ENCODE results near the gene TIAM2.

Gene TIAM2

GRCh38 chr6:155130161-155130853 is 135.2 kb downstream of the TIAM2 start:
- DNase-seq (ENCODE audit: low read depth) = no peak

DNA sequence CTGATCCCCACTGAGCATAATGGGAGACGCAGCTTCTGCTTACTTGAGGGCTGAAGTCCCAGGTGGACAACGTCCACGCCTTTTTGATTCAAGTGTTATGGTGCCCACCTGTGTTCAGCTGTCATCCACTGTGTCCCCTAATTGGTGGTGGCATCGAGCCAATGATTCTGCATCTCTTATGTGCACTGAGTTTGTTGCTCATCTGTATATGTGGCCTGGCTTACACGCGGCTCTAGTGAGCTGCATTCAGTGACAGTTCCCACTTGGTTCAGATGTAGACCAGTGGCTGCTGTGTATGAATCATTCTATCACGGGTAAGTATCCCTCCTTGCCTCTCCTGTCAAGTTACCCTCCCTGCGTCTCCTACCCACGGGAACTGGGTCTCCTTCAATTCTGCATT is 137.5 kb downstream of the TIAM2 start:
- no peak for DNase-seq (ENCODE audit: low read depth)

DNA sequence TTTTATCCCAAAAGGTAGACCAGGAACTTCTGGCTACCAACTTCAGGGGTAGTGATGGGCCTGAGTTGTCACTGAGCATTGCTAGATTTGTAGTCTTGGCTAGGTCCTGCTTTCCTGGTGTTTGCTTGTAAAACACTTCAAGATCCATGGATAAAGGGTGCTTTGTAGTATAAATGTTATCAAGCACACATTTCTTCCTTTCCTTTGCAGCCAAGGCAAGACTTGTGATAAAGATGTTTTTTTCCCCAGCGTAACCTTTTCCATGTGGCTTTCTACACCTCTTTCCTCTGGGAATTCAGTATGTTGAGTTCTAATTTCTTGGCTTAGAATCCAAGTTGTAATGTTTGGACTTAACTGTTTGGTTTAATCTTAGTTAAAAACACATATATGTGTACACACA is 145.9 kb downstream of the TIAM2 start:
- no peak for DNase-seq (ENCODE audit: low read depth)

DNA sequence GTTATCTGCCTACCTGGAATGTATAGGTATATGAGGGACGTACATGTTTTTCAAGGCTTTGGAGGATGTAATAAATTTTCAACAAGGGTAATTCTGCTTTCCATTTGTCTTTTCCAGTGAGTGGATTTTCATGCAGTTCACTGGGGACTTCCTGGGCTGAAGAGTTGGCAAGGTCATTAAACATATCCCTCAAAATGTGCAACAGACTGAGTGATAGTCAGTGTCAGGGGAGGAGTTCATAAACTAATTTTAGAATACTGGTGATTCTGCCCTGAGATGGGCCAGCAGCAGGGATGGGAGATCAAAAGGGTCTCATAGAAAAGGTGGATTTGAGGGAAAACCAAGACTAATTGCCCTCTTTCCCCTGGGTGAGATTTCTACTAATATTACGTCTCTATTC is 146.4 kb downstream of the TIAM2 start:
- no peak for DNase-seq (ENCODE audit: low read depth)

DNA sequence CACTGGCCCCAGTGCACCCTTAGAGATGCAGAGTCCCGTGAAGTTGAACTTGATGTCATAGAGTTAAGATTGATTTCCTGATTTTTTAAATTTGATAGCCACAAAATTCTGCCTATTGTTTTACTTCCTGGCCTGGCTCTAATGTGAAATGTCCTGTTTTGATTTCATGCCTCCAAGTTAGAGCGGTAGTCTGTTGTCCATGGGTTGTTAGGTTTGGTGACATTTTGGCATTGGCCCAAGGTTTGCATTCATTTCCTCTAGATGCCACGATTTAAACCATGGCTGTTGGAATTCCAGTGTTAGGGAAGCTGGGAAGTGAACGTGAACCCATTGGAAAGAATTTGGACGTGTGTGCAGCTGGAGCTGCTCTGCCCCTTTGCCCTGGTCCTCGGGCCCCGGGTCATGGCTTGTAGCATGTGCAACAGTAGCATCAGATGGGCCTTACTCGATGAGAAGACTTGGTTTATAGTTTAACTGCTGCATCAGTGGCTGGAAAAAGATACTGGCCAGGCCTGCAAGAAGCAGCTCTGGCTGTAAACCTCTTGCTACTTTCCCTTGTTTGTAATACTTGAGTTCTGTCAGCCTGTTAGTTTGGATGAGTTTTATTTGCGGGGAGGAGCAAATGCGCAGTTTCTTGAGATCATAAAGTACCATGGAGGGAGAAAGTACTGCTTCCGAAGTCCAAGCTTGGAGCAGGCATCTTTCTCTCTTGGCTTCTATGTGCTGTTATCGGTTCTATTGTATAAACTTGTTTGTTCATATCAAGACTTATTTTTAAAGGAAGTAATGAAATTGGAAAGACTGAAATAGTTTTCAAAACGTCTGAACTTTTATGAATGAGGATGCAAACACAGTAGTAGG is 147.3 kb downstream of the TIAM2 start:
- no peak for DNase-seq (ENCODE audit: low read depth)

DNA sequence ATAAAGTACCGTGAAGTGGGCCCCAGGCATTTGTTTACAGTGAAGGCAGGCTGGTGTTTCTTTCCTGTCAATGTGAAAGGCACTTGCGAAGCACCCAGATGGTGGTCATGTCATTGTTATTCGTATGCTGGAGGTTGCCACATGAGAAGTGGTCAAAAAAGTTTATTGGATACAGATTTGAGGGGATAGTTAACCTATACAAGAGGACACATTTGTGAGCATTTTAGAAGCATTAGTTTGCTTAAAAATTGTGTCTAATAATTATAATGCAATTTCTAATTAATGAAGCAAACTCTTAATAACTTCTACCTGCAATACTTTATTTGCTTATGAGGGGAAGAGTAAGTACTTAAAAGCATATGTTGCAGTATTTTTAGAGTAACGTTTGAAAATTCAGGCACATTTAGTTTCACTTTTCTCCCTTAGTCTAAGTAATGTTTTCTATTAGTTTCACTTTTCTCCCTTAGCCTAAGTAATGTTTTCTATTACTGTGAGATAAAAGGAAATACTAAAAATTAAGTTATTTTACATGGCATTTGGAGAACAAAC is 148.0 kb downstream of the TIAM2 start:
- DNase-seq (ENCODE audit: low read depth) = no peak

GRCh38 chr6:155143578-155144106 is 148.5 kb downstream of the TIAM2 start:
- no peak for DNase-seq (ENCODE audit: low read depth)

- DNase-seq (ENCODE audit: low read depth) = no peak
Observed at GRCh38 chr6:155146205-155146604, 151.1 kb downstream of the TIAM2 start.

GRCh38 chr6:155147958-155148663 is 153.0 kb downstream of the TIAM2 start:
- no peak for DNase-seq (ENCODE audit: low read depth)

DNA sequence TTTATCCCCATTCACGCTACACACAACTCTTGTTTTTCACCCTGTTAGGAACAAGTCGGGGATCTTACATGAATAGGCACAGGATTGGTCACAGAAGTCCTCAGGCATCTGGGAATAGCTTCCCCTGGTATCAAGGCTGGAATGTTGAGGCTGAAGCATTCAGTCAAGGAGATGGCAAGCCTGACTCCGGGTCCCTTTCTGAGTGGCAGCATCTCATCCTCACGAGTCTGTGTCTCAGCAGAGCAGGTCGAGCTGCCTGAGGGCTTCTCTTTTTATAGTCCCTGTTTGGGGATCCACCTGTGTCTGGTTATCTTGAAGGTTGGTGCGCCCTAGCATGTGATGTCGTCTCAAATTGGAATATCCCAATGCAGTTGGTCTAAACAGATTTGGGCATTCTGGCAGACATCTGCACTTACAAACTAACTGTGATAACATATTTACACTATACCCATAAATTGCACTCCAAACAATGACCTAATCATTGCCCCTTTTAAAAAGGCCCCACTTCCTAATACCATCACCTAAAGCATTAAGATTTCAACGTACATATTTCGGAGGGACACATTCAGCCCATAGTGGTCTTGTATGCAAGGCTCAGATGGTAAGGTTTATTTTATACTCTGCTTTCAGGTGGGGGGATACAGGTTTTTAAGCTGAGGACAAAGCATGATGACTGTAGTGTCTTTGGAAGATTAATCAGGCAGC is 156.0 kb downstream of the TIAM2 start:
- no peak for DNase-seq (ENCODE audit: low read depth)

GRCh38 chr6:155152211-155153076 is 157.3 kb downstream of the TIAM2 start:
- no peak for DNase-seq (ENCODE audit: low read depth)

GRCh38 chr6:155154158-155154830 is 159.2 kb downstream of the TIAM2 start:
- DNase-seq (ENCODE audit: low read depth) = peak; percentile 64

- DNase-seq (ENCODE audit: low read depth) = no peak
Observed at GRCh38 chr6:155155787-155156447, 160.8 kb downstream of the TIAM2 start.

GRCh38 chr6:155157101-155157500 is 162.0 kb downstream of the TIAM2 start:
- DNase-seq (ENCODE audit: low read depth) = no peak

DNA sequence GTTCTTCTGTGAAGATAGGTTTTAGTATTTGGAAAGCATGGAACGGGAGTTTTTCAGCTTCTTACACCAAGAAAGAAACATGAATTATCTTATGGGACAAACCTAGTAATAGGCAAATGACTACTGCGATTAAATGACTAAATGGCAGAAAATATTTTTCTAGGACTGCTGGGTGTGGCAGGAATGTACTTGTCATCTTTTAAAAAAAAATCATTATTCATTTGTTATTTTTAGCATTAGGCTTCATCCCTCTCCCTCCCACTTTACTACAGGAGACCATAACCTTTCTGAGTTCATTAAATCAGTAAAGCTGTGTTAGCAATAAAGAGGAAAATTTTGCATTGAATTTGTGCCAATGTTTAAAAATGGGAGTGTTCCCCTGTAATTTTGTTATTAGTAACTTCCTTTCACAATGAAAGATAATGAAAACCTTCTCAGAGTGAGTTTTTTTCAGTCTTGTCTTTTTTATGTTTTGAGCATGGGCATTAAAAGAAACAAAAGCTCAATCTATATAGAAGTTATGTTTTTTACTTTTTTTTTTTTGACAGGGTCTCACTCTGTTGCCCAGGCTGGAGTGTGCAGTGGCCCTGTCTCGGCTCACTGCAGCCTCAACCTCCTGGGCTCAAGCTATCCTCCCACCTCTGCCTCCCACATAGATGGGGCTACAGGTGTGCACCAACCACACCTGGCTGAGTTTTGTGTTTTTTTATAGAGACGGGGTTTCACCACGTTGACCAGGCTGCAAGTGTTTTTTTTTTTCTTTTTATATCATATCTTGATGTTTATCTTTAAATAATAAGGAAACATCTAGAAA is 163.1 kb downstream of the TIAM2 start:
- DNase-seq (ENCODE audit: low read depth) = peak; percentile 58

DNA sequence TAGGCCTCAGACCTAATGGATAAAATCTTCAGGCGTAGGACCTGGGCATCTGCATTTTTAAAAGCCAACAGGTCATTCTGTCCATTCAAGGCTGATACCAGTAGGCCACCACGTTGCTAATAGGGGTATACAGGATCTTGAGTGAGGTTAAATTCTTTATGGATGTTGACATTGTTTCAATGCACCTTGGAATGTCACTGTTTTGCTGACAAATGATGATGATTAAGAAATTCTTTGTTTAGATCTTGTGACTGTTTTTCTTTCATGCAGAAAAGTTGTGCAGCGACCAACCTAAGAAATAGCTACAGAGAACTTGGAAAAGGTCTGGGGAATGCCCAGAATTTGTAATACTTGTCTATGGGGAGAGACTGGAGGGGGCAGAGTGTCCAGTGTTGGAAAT is 167.6 kb downstream of the TIAM2 start:
- no peak for DNase-seq (ENCODE audit: low read depth)

GRCh38 chr6:155163601-155164000 is 168.5 kb downstream of the TIAM2 start:
- DNase-seq (ENCODE audit: low read depth) = no peak

- DNase-seq (ENCODE audit: low read depth) = no peak
Observed at GRCh38 chr6:155165029-155165710, 170.1 kb downstream of the TIAM2 start.

Data from HS-27A (cell line).